ENCODE measurements around the gene DHX58.

The DHX58 gene

DNA sequence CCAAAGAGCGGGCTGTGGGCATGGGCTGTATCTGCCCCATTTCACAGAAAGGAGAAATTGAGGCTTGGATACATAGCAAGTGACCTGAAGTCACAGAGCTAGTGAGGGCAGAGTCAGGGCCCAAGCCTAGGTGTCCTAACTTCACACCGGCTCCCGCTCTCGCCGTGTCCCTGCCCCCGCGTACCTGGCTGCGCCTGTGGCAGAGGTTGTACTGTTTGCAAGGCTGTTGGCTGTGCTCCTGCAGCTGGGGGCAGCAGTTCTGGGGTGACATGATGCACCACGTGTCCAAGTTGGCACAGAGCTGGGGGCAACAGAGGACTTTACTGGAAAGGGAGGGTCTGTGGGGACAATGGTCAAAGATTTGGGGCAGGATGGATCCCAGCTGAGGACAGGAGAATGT lies 3.4 kb downstream of the DHX58 start:
- DNase-seq = no peak

DNA sequence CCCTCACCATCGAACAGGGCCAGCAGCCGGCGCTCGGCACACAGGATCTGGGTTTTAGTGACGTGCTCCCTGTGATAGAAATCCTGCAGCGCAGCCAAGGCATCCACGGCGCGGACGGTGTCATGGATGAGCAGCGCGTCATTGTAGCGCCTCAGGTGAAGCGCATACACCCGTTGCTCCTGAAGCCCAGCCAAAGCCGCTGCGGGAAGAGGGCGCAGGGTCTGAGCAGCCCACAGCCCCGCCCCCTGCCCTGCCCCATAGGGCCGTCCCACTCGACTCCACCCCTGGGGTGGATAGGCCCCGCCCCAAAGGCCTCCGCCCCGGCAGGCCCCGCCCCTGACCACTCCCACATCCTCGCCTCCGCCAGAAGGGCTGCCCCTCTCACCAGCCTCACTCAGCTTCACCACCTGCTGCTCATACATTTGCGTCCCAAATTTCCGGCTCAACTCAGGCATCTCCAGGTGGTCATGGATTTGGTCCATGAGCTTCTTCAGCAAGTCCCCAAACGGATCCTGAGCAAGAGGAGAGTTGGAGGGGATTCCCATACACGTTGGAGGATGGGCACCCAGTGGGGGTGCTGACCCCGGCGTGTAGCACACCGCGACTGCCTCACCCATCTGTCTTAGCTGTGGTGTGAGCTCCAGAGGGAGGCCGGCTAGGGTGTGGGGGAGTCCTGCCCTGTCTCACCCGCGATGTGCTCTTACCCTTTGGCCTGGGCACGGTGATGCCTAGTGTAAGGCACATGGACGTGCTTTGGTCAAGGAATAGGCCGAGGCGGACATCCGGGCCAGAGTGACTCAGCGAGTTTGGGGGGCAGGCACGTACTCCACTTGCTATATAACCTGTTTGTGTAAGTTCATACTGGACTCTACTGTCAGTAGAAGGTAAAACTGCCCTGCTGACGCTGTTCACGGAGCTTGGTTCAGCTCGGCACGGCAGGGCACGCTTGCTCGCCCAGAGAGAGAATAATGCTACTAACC lies 4.6 kb downstream of the DHX58 start:
- peak; percentile 79 to 82 for DNase-seq

DNA sequence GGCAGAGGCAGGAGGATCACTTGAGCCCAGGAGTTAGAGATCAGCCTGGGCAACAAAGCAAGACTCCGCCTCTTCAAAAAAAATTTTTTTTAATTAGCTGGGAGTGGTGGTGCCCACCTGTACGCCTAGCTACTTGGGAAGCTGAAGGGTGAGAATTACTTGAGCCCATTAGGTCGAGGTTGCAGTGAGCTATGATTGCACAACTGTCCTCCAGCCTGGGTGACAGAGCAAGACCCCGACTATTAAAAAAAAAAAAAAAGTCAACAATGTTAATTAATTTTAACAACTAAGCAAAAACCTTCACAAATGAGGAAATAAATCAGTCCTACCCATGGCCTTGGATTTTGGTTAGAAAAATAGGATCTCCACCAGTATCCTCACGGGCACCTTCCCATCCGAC lies 5.4 kb downstream of the DHX58 start:
- no peak for DNase-seq

DNA sequence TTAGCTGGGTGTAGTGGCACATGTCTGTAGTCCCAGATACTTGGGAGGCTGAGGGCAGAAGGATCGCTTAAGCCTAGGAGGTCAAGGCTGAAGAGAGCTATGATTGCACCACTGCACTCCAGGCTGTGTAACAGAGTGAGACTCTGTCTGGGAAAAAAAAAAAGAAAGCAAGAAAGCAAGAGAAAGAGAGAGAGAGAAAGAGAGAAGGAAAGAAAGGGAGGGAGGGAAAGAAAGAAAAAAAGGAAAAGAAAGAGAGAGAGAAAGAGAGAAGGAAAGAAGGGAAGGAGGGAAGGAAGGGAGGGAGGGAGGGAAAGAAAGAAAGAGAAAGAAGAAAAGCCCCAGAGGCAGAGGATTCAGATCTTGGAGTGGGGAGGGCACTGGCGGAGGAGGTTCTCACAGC lies 6.5 kb downstream of the DHX58 start:
- DNase-seq = no peak

DNA sequence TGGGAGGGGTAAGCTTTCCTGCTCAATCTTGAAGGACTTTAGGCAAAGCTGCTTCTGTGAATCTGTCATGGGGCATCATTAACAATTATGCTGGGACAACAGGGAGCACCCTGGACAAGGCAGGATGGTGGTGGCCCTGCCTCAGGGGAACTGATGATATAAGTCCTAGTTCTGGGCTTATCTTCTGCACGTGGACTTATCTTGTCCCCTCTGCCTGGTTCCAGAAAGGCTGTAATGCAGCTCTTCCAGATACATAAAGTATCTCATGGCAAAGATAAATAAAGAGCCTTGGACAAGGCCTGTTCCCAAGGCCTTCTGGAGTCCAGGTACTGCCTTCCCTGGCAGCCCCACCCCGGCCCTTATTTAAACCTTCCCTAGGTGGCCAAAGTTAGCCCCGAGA lies 8.2 kb downstream of the DHX58 start:
- no peak for DNase-seq

DNA sequence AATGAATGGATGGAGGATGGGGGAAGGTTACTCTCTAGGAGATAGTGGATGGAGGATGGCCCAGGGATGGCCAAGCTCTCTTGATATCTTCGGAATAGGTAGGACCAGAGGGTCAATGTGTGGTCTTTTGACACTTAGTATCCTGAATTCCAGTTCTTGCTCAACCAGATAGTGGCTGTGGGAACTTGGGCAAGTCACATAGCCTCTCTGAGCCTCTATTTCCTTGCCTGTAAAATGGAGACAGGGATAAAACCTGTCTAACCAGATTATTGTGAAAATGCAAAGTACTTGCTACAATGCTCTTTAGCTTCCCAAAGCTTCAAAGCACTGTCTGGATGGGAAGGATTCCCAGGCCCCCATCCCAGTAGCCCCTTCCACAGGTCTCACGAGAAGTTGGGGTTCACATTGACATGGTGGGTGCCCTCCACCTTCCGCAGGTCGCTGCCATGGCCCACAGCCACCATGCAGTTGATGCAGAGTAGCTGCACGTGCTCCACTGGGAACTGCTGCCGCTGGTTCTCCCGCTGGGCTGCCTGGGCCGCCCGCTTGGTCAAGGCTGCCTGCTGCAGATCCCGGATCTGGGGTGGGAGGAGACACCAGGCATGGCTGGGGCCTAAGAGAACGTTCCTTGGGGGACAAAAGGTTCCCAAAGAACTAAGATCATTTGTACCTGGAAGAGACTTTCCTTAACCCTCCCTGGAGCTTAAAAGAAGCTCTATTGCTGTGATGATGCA lies 9.1 kb downstream of the DHX58 start:
- no peak for DNase-seq

DNA sequence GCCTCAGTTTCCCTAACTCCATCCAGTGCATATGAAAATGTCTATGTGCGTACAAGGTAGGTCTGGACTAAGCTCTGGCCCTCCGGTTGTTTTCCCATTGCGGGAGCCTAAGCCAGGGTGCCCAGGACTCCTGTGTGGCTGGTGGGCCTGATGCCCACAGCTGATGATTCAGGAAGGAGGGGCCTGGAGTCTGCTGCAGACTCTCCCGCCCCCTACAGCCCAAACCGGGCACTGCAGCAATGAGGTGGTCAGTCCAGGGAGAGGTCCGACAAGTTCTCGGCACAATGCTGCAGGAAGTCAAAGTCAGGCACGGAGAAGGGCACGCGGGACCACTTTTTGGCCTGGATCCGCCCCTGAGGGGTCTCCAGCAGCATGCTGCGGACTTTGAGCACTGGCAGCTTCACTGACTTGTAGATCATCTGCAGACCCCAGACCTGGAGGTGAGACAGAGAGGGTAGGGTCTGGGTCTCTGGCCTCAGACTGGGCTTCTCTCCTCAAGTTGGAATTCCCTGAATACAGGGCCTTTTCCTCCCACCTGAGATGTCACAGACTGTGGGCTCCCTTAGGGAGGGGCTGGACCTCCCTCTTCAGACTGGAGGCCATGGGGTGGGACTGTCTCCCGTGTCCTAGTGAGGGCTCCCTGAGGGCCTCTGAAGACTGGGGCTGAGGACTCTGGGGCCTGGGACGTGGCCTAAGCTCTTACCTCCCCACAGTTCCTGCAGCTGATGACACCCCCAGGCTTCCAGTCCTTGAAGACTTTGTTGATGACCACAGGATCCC lies 10.8 kb downstream of the DHX58 start:
- peak; percentile 16 to 49 for DNase-seq

DNA sequence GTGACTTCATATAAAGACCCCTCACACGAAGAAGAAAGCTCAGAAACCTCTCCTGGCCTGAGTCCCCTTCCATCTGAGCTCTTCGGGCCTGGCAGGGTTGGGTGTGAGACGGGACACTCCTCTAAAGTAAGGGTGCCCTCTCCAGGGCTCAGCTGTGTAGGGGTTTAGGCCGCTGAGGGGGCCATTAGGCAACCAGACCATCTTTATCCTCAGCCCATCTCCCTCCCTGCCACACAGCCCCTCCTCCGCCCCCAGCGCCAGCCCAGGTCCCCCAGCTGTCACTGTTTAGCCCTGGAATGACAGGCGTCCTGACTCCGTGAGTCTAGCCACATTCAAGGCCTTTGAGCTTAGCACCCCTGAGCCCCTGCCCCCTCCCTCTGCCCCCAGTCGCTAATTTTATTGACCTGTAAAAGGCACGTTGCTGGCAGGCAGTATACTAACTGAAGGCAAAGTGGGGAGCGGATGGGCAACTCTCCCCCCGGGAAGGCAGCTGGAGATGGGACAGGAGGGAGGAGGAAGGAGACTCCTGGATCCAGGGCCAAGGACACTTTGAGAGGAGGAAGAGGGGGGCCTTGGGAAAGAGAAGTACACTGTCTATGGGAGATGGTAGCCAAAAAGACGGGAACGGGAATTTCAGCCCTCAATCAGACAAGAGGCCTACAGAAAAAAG lies 13.6 kb downstream of the DHX58 start:
- DNase-seq = no peak

DNA sequence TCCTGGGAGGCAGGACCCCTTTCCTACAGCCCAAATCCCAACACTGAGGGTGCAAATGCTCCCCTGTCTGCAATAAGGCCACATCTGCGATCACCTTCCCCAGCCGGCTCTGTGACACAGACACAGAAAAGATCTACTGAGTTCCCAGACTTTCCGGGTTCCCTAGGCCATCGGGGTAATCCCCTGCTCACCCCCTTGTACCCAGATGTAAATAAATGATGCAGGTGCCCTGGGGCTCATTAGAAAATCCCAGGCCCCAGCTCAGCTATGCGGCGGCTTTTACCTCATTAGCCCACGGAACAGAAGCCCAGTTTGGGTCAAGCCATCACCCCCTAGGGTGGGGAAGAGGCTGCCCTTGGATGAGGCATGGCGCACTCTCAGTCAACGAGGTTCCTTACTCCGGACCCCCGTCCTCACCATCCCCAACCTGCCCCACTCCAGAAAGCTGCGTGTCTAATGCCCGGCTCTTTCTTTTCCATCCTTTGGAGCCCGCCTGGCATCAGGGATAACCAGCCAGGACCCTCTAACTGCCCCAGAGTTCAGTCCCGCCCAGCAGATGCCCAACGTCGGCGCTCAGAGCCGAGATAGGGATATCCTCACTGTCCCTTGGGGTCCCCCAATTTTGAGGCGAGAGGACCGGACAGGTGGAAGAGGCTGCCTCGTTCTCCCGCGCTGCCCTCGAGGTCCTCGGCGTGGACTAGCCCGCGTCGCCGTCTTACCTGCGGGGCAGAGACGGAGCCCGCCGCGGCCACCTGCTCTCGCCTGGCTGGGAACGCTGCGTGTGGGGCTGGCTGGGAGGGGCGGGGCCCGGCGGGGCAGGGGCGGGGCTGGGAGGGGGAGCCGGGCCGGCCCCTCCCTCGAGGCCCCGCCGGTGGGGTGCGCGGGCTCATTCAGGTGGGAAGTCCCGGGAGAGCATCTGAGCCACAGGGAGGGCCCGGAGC lies 14.6 kb downstream of the DHX58 start, which contains the start of gene ZNF385C:
Gene ZNF385C, minus strand, starts transcription at position 783 of the 941 bp plus-strand sequence. CDS start 35,417 bp downstream, outside the sequence.
- no peak for DNase-seq

DNA sequence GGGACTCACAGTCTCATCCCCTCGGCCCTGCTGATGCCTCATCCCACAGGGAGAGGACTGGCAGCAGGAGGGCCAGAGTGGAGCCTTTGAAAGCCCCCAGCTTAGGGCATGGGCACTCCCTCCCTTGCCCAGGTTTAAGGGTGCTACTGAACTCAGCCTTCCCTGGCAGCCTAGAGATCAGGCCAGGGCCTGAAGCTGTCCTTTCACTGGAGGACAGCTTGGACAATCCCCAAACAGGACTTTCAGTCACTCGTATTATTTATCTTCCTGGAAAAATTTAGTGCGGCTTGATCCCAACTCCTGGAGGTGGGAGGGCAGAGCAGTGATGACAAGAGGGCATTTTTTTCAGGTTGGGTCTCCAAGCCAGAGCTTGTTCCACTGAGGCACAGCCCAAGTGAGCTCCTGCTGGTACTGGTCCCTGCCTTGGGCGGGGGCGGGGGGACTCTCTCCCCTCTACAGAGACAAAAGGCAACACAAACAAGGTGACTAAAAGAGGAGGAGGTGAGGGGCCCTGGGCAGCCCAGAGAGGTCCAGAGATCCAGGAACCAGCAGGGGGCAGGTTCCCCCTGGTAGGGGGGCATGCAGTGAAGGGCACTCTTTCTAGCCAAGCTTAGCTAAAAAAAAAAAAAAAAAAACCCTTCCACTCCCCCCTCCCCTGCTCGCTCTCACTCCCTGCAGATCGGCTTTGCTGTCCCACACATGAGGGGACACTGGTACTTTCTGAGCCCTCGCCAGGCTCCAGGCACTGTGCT lies 16.0 kb downstream of the DHX58 start:
- no peak for DNase-seq

DNA sequence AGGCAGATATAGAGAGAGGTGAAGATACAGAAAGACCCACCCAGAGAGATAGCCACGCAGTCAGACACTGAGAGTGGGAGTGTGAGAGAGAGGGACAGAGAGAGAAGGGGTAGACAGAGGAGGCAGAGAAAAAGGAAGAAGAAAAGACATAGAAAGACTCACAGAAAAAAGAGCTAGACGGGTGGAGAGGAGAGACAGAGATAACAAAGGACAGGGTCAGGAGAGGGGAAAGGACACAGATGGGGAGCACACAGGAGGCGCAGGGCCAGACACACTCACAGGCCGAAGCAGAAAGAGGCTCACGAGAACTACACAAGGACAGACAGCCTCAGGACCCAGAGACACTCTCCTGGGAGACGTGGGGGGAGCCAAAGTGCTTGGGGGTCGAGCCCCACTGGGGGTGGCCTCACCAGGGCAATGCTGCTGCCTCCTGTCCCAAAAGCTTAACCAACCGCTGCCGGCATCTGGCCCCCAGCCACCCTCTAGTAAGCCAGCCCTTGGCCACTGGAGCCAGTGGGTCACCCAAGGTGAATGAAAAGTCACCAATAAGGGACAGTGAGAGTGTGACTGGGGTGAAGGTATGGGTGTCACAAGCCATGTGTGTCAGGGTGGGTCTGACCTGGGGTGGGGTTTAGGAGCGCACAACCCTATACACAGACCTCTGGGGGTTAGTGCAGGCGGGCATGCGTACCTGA lies 18.0 kb downstream of the DHX58 start:
- DNase-seq = no peak

DNA sequence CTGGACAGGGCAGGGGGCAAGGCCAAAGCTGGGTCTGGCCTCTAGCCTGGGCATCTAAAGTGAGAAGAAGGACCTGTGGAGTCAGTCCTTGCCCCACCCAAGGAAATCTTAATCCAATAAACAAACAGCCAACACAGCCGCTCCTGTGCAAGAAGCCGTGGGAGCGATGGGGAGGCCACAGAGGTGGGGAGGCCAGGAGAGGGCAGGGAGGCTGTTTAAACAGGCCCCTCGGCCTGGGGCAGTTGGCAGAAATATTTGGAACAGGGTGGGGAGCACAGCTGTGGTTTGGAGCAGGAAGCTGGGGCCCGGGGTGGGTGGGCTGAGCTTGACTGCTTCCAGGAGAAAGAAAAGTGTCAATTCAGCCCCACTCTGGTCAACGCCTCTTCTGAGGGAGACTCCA lies 19.6 kb downstream of the DHX58 start:
- DNase-seq = no peak

DNA sequence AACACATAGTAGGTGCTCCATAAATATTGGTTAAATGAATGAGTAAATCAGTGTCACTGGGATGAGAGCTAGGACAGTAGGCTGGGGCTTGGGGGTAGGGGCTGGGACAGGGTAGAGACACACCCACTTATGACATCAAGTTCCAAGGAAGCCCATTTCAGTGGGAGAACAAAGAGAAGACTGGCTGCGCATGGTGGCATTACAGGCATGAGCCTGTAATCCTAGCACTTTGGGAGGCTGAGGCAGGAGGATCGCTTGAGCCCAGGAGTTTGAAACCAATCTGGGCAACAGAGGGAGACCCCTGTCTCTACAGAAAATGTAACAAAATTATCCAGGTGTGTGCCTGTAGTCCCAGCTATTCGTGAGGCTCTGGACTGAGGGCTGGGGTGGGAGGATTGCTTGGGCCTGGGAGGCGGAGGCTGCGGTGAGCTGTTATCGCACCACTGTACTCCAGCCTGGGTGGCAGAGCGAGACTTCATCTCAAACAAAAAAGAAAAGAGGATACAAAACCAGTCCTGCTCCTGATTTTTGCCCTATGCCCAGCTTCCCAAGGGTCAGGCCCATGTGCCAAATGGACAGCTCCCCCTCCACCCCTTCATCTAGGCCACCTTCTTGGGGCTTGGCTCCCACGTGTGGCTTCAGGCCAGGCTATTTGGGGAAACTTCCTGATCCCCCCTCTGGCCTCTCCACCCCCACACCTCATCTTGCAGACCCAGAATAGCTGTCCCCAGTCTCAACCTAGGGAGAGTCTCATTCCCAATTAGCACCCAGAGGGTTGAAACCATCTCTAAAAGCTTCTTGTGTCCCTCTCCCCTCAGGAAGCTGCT lies 21.3 kb downstream of the DHX58 start:
- DNase-seq = no peak

DNA sequence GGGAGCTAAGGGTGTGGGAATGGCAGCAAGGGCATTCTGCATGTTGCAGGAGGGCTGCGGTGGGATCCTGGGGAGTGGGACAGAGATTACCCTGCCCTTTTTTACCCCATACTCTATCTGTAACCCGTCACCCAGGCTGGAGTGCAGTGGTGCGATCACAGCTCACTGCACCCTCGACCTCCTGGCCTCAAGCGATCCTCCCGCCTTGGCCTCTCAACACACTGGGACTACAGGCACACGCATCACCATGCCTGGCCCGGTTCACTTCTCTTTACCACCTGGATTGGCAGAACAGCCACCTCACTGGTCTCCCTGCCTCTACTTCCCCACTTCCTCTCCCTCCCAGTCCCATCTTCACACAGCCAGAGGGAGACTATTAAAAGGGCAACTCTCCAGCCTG lies 23.8 kb downstream of the DHX58 start:
- DNase-seq = no peak

DNA sequence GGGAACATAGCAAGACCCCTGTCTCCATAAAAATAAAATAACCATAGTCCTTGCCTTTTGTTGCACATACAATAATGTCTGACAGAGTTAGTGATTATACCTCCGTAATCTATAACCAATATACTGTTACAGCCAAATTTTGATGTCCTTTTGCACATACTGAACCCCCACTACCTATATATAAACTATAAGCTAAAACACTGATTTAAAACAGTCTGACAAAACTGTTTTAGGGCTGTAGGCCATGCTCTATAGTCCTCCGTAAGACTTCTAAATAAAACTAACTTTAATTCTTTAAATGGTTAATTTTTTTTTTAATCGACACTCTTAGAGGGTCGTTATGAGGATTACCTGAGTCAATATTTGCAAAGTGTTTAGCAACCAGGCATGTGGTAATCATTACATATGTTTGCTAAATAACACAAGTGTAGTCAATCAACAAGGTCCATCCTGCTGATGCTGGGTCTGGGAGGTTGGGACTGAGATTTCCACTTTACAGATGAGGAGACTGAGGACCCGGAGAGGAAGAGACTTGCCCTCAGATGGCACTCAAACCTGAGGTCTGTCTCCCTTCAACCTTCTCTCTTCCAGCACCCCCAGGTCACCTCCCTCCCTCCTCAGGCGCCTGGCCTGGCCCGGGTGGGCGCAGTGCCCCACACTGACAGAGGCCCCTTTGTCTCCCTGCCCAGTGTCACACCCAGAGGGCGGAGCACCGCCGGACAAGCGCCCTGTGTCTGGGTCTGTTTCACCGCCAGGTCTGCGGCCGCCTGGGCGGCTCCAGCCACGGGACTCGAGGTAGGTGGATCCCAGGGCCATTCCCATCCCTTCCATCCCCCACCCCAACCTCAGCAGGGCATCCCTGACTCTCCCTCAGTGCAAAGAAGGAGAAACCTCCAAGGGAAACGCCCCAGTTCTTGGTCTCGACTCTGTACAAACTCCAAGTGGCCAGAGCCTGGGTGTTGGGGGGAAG lies 24.5 kb downstream of the DHX58 start:
- DNase-seq = no peak

DNA sequence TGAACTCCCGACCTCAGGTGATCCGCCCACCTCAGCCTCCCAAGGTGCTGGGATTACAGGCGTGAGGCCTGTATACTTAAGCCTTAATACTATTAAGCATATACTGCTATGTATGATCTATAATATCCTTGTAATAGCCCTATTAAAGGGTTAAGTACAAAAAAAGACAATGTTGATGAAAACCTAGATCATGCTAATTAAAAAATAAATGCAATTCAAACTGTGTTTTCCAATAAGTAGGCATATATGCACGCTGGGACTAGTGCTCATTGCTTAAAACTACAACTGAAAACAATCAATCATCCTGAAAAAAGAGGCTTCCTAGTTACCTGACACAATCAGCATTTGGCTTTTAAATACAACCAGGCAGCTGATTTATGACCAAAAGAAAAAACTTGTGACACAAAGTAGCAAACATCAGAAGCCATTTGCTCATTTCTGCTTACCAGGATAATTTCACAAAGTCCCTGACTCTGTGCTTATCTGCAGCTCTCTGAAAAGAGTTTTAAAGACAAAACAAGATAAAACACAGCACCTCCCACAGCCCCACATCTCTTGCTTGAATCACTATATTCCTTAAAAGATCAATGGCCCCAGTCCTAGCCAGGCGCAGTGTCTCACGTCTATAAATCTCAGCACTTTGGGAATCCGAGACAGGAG lies 25.3 kb downstream of the DHX58 start:
- DNase-seq = no peak

DNA sequence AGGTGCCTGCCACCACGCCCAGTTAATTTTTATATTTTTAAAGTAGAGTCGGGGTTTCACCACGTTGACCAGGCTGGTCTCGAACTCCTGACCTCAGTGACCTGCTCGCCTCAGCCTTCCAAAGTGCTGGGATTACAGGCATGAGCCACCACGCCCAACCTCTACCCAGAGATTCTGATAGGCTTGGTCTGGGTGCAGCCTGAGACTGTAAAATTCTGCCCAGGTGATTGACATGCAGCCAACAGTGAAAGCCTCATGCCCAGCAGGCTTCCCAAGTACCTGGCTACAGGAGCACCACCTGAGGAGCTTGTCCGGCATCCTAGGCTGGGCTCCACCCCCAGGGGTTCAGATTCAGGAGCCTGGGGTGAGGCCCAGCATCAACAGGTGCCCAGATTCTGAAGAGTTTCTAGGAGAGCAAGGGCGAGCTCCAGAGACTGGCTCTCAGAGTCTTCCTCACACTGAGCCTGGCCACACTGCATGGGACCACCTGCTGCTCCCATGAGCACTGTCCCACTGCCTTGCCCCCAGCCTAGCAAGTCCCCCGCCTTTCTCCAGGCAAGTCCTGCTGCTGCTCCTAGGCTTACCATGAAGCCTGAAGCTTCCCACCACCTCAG lies 30.9 kb downstream of the DHX58 start:
- no peak for DNase-seq
